Measurements from ENCODE around the gene GALNT14. TPM values are rescaled to one million over a fixed set of nuclear protein-coding genes. Genes with fewer than 3 reads are reported as not detected.
A peak's percentile ranks its signal among the peaks of the same experiment; 100 is the strongest.

GALNT14 gene
- total RNA-seq, 1 donor = not detected

- H3K4me2 ChIP-seq (ENCODE audit: insufficient read depth, low read length) = no peak overlapping the region
- no peak for TF ChIP-seq CTCF (IDR thresholded peaks at IDR 0.05; ENCODE audit: extremely low read depth, low read depth, low read length)
- no peaks in the 10 kb centered on the region for H3K4me1 ChIP-seq (ENCODE audit: insufficient read depth, low read length)
- no peaks in the 10 kb centered on the region for H4K20me1 ChIP-seq (ENCODE audit: insufficient read depth, low read length)
- H3K27ac ChIP-seq (ENCODE audit: low read depth, low read length) = no peak overlapping the region
- no peak overlapping the region for H2AFZ ChIP-seq (ENCODE audit: low read length)
- H3K27me3 ChIP-seq (ENCODE audit: insufficient read depth, low read length) = no peaks in the 10 kb centered on the region
- H3K4me3 ChIP-seq (ENCODE audit: insufficient read depth, low read length) = no peak overlapping the region
- no peaks in the 10 kb centered on the region for H3K36me3 ChIP-seq (ENCODE audit: insufficient read depth, low read length)
- H3K9me3 ChIP-seq (ENCODE audit: low read depth, low read length) = no peaks in the 10 kb centered on the region
- no peaks in the 10 kb centered on the region for H3K79me2 ChIP-seq (ENCODE audit: insufficient read depth, low read length)
- DNase-seq (ENCODE audit: insufficient read length, low spot score, missing footprints) = no peak
These were observed 24.8 kb upstream of the GALNT14 start for GRCh38 chr2:31163011-31163539.

GRCh38 chr2:31161637-31162036 lies 23.4 kb upstream of the GALNT14 start:
- no peak for TF ChIP-seq CTCF (IDR thresholded peaks at IDR 0.05; ENCODE audit: extremely low read depth, low read depth, low read length)
- H2AFZ ChIP-seq (ENCODE audit: low read length) = no peak overlapping the region
- no peaks in the 10 kb centered on the region for H4K20me1 ChIP-seq (ENCODE audit: insufficient read depth, low read length)
- no peak overlapping the region for H3K4me2 ChIP-seq (ENCODE audit: insufficient read depth, low read length)
- H3K27ac ChIP-seq (ENCODE audit: low read depth, low read length) = no peak overlapping the region
- no peaks in the 10 kb centered on the region for H3K4me1 ChIP-seq (ENCODE audit: insufficient read depth, low read length)
- H3K4me3 ChIP-seq (ENCODE audit: insufficient read depth, low read length) = no peak overlapping the region
- no peaks in the 10 kb centered on the region for H3K9me3 ChIP-seq (ENCODE audit: low read depth, low read length)
- no peak for DNase-seq (ENCODE audit: insufficient read length, low spot score, missing footprints)
- no peaks in the 10 kb centered on the region for H3K36me3 ChIP-seq (ENCODE audit: insufficient read depth, low read length)
- no peaks in the 10 kb centered on the region for H3K27me3 ChIP-seq (ENCODE audit: insufficient read depth, low read length)
- H3K79me2 ChIP-seq (ENCODE audit: insufficient read depth, low read length) = no peaks in the 10 kb centered on the region

GRCh38 chr2:31151501-31151900 lies 13.3 kb upstream of the GALNT14 start:
- Histone ChIP-seq H3K79me2 (ENCODE audit: insufficient read depth, low read length) (no peaks in the 10 kb centered on the region), H3K4me1 (ENCODE audit: insufficient read depth, low read length) (no peaks in the 10 kb centered on the region), H3K4me2 (ENCODE audit: insufficient read depth, low read length) (no peak overlapping the region), H3K27ac (ENCODE audit: low read depth, low read length) (no peak overlapping the region), H2AFZ (ENCODE audit: low read length) (no peak overlapping the region), H3K36me3 (ENCODE audit: insufficient read depth, low read length) (no peaks in the 10 kb centered on the region), H3K4me3 (ENCODE audit: insufficient read depth, low read length) (no peak overlapping the region), H3K9me3 (ENCODE audit: low read depth, low read length) (no peaks in the 10 kb centered on the region), H3K27me3 (ENCODE audit: insufficient read depth, low read length) (no peaks in the 10 kb centered on the region), H4K20me1 (ENCODE audit: insufficient read depth, low read length) (no peaks in the 10 kb centered on the region)
- DNase-seq (ENCODE audit: insufficient read length, low spot score, missing footprints) = peak; percentile 71
- no peak for TF ChIP-seq CTCF (IDR thresholded peaks at IDR 0.05; ENCODE audit: extremely low read depth, low read depth, low read length)

- Histone ChIP-seq H3K36me3 (ENCODE audit: insufficient read depth, low read length) (no peaks in the 10 kb centered on the region), H3K27ac (ENCODE audit: low read depth, low read length) (no peak overlapping the region), H3K79me2 (ENCODE audit: insufficient read depth, low read length) (no peaks in the 10 kb centered on the region), H3K4me1 (ENCODE audit: insufficient read depth, low read length) (no peaks in the 10 kb centered on the region), H3K4me3 (ENCODE audit: insufficient read depth, low read length) (no peak overlapping the region), H2AFZ (ENCODE audit: low read length) (no peak overlapping the region), H4K20me1 (ENCODE audit: insufficient read depth, low read length) (no peaks in the 10 kb centered on the region), H3K27me3 (ENCODE audit: insufficient read depth, low read length) (no peaks in the 10 kb centered on the region), H3K9me3 (ENCODE audit: low read depth, low read length) (no peaks in the 10 kb centered on the region), H3K4me2 (ENCODE audit: insufficient read depth, low read length) (no peak overlapping the region)
- DNase-seq (ENCODE audit: insufficient read length, low spot score, missing footprints) = no peak
- TF ChIP-seq CTCF (IDR thresholded peaks at IDR 0.05; ENCODE audit: extremely low read depth, low read depth, low read length) = no peak
These were observed 12.0 kb upstream of the GALNT14 start for GRCh38 chr2:31150120-31150670.

All from osteoblast (primary cell).